Measurements from ENCODE around the gene SECTM1.
"Not testable (repeated sequence)": the region's sequence is repeated elsewhere in the genome, so short reads cannot be mapped to it uniquely, and the experiment has no call there.

The SECTM1 gene

GRCh38 chr17:82376042-82376730, 42.6 kb upstream of the SECTM1 start:
- TF ChIP-seq CTCF (IDR thresholded peaks at IDR 0.05; ENCODE audit: control extremely low read depth, extremely low read depth, low read depth, missing control alignments): no peak
- ChIA-PET CTCF (no interaction called here), POLR2A (no interaction called here)
- no peak for DNase-seq (ENCODE audit: extremely low spot score)

- ChIA-PET CTCF (no interaction called here), POLR2A (no interaction called here)
- TF ChIP-seq CTCF (IDR thresholded peaks at IDR 0.05; ENCODE audit: control extremely low read depth, extremely low read depth, low read depth, missing control alignments): no peak
- DNase-seq (ENCODE audit: extremely low spot score): no peak
Measured at GRCh38 chr17:82375359-82376041, 41.9 kb upstream of the SECTM1 start.

- no peak for TF ChIP-seq CTCF (IDR thresholded peaks at IDR 0.05; ENCODE audit: control extremely low read depth, extremely low read depth, low read depth, missing control alignments)
- ChIA-PET POLR2A (no interaction called here), CTCF (interaction anchor here (5.4 kb wide), 1 partner anchor 23 kb away, joined by 35 read pairs; no protein-coding TSS in a partner anchor)
- DNase-seq (ENCODE audit: extremely low spot score): no peak
Measured at GRCh38 chr17:82374626-82375331, 41.2 kb upstream of the SECTM1 start.

- DNase-seq (ENCODE audit: extremely low spot score): no peak
- ChIA-PET POLR2A (no interaction called here), CTCF (interaction anchor here (5.4 kb wide), 1 partner anchor 23 kb away, joined by 35 read pairs; no protein-coding TSS in a partner anchor)
- TF ChIP-seq CTCF (IDR thresholded peaks at IDR 0.05; ENCODE audit: control extremely low read depth, extremely low read depth, low read depth, missing control alignments): no peak
Measured at GRCh38 chr17:82373731-82374625, 40.4 kb upstream of the SECTM1 start.

GRCh38 chr17:82373072-82373452, 39.5 kb upstream of the SECTM1 start:
- POLR2A ChIA-PET; DNase-seq (ENCODE audit: extremely low spot score): not testable (repeated sequence)
- CTCF ChIA-PET: interaction anchor here (1.5 to 5.4 kb wide), 2 partner anchors 22 to 171 kb away, joined by 3 to 35 read pairs; no protein-coding TSS in a partner anchor

GRCh38 chr17:82372249-82373071, 38.9 kb upstream of the SECTM1 start:
- CTCF ChIA-PET: interaction anchor here (1.5 to 5.4 kb wide), 2 partner anchors 21 to 171 kb away, joined by 3 to 35 read pairs; no protein-coding TSS in a partner anchor
- no peak for DNase-seq (ENCODE audit: extremely low spot score)
- no peak for TF ChIP-seq CTCF (IDR thresholded peaks at IDR 0.05; ENCODE audit: control extremely low read depth, extremely low read depth, low read depth, missing control alignments)
- POLR2A ChIA-PET: no interaction called here
